Vagina (tissue), 2 donors: ENCODE results near the gene PKDCC.

ENCODE experiments used
- POLR2A ChIP-seq, 2 donors: fragments of 450-650 bp; IDR thresholded peaks; one replicate each; pipeline ENCODE4 v1.6.1; 2017; ENCODE audit warnings: antibody characterized with exemption in 2 of 2, mild to moderate bottlenecking in 2 of 2, moderate library complexity in 2 of 2
- TF ChIP-seq, protein P1 (sequence below), 3 experiments: fragments of 450-650 bp in 2 of 3; fragments of 200-600 bp in 1 of 3; sonication (generic) in 1 of 3; IDR thresholded peaks; one replicate each; pipeline ENCODE4 v1.5.1; 2017 to 2019; ENCODE audit warnings: antibody characterized with exemption in 3 of 3, mild to moderate bottlenecking in 2 of 3, moderate library complexity in 2 of 3

- TF ChIP-seq, protein P1, sequence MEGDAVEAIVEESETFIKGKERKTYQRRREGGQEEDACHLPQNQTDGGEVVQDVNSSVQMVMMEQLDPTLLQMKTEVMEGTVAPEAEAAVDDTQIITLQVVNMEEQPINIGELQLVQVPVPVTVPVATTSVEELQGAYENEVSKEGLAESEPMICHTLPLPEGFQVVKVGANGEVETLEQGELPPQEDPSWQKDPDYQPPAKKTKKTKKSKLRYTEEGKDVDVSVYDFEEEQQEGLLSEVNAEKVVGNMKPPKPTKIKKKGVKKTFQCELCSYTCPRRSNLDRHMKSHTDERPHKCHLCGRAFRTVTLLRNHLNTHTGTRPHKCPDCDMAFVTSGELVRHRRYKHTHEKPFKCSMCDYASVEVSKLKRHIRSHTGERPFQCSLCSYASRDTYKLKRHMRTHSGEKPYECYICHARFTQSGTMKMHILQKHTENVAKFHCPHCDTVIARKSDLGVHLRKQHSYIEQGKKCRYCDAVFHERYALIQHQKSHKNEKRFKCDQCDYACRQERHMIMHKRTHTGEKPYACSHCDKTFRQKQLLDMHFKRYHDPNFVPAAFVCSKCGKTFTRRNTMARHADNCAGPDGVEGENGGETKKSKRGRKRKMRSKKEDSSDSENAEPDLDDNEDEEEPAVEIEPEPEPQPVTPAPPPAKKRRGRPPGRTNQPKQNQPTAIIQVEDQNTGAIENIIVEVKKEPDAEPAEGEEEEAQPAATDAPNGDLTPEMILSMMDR (IDR thresholded peaks at IDR 0.05) = no peak
- no peak for TF ChIP-seq POLR2A (IDR thresholded peaks at IDR 0.05)
Observed at GRCh38 chr2:42030829-42031228, 17.0 kb upstream of the PKDCC start.
